ENCODE results near the gene AVPR2. TPM values are rescaled to one million over a fixed set of nuclear protein-coding genes. Genes with fewer than 3 reads are reported as not detected.

Gene AVPR2
- total and polyA plus RNA-seq, 10 of the 15 experiments (the other 5 are each of a cell fraction or from before 2014, with no cell fraction given): 0.12 to 0.37 TPM; not detected in 8

DNA sequence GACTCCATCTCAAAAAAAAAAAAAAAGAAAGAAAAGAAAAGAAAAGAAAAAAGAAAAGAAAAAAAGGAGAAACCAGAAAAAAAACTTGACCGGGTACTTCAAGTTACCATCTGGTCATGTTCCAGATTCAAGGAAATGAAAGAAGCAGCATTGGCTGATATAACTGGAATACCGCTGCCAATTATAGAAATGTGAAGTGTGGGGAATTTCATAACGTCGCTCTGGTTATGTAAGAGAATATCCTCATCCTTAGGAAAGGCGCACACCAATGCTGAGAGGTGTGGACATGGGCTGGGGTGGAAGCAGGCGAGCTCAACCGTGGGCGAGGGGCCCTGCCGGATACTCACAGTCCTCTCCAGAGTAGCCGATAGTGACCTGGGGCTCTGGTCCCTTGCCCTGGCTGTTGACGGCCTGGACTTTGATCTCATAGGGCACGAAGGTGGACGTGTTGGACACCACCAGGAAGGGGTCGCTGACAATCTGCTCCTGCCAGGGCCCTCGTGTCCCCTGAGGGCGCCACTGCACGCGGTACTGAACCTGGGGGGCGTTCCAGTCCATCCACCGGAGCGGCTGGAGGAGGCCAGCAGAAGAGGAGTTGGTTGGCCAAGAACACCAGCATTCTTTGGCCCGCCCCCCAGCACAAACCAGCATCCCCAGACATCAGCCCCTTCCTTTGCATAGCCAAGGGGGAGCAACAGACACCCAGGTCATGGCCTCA lies 38.0 kb upstream of the AVPR2 start:
- no TSS peak for BruUV-seq (replicated peaks)
- Histone ChIP-seq H3K27me3 (replicated peaks in 1 of 2; ENCODE audit: control insufficient read depth in 2 of 2, insufficient read depth in 2 of 2, low read length in 1 of 2) (no peaks in the 10 kb centered on the region; a peak in 1 of 4 replicates), H3K27ac (ENCODE audit: control insufficient read depth, insufficient read depth) (no peak overlapping the region), H4K20me1 (ENCODE audit: control insufficient read depth, insufficient read depth) (no peaks in the 10 kb centered on the region), H3K4me3 (no peak overlapping the region), H3K4me1 (ENCODE audit: control insufficient read depth, insufficient read depth, low read length) (no peaks in the 10 kb centered on the region), H3K36me3 (ENCODE audit: control insufficient read depth in 2 of 2, insufficient read depth in 2 of 2, low read length in 1 of 2) (no peaks in the 10 kb centered on the region), H2AFZ (ENCODE audit: control insufficient read depth, low read depth, low read length) (no peak overlapping the region), H3K9me3 (replicated peaks; ENCODE audit: control insufficient read depth, insufficient read depth, low read length) (no peaks in the 10 kb centered on the region), H3K79me2 (ENCODE audit: control insufficient read depth, insufficient read depth, low read length) (no peaks in the 10 kb centered on the region), H3K4me2 (ENCODE audit: control insufficient read depth, insufficient read depth) (no peak overlapping the region), H3K9ac (ENCODE audit: control insufficient read depth, insufficient read depth, low read length) (no peak overlapping the region)
- no peak for FAIRE-seq
- 44% methylated on average over 18 of the region's 22 CpGs for WGBS (ENCODE audit: insufficient coverage, insufficient replicate concordance, low lambda C conversion rate, missing lambda C conversion rate)
- no peak for DNase-seq (ENCODE audit: low read depth, low spot score)
- POLR2A ChIA-PET: no interaction called here
- CTCF ChIA-PET: no interaction called here
- intact Hi-C loops (cut with micrococcal nuclease; ENCODE audit: unreplicated experiment) (no loop called here), in situ Hi-C loops (cut with MboI) (no loop called here)
- no peak for TF ChIP-seq ZNF24 (IDR thresholded peaks at IDR 0.05)
- no peak for TF ChIP-seq SIX5 (IDR thresholded peaks at IDR 0.05; ENCODE audit: low read depth, low read length, severe bottlenecking)
- TF ChIP-seq, protein P1, sequence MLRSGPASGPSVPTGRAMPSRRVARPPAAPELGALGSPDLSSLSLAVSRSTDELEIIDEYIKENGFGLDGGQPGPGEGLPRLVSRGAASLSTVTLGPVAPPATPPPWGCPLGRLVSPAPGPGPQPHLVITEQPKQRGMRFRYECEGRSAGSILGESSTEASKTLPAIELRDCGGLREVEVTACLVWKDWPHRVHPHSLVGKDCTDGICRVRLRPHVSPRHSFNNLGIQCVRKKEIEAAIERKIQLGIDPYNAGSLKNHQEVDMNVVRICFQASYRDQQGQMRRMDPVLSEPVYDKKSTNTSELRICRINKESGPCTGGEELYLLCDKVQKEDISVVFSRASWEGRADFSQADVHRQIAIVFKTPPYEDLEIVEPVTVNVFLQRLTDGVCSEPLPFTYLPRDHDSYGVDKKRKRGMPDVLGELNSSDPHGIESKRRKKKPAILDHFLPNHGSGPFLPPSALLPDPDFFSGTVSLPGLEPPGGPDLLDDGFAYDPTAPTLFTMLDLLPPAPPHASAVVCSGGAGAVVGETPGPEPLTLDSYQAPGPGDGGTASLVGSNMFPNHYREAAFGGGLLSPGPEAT (IDR thresholded peaks at IDR 0.05; ENCODE audit: low read depth): no peak
- no peak for TF ChIP-seq RELA (IDR thresholded peaks at IDR 0.05; ENCODE audit: borderline replicate concordance, partially characterized antibody)
- TF ChIP-seq CHD2 (IDR thresholded peaks at IDR 0.05; ENCODE audit: borderline replicate concordance, low read depth, low read length): no peak
- TF ChIP-seq RAD51 (IDR thresholded peaks at IDR 0.05): no peak
- TF ChIP-seq, protein P2, sequence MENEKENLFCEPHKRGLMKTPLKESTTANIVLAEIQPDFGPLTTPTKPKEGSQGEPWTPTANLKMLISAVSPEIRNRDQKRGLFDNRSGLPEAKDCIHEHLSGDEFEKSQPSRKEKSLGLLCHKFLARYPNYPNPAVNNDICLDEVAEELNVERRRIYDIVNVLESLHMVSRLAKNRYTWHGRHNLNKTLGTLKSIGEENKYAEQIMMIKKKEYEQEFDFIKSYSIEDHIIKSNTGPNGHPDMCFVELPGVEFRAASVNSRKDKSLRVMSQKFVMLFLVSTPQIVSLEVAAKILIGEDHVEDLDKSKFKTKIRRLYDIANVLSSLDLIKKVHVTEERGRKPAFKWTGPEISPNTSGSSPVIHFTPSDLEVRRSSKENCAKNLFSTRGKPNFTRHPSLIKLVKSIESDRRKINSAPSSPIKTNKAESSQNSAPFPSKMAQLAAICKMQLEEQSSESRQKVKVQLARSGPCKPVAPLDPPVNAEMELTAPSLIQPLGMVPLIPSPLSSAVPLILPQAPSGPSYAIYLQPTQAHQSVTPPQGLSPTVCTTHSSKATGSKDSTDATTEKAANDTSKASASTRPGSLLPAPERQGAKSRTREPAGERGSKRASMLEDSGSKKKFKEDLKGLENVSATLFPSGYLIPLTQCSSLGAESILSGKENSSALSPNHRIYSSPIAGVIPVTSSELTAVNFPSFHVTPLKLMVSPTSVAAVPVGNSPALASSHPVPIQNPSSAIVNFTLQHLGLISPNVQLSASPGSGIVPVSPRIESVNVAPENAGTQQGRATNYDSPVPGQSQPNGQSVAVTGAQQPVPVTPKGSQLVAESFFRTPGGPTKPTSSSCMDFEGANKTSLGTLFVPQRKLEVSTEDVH (IDR thresholded peaks at IDR 0.05; ENCODE audit: low read depth, partially characterized antibody): no peak
- TF ChIP-seq SUZ12 (IDR thresholded peaks at IDR 0.05; ENCODE audit: unreplicated experiment): no peak
- no peak for TF ChIP-seq YBX1 (IDR thresholded peaks at IDR 0.05)
- SMC1A ChIA-PET (ENCODE audit: uncharacterized antibody, unreplicated experiment): no interaction called here
- RAD21 ChIA-PET (ENCODE audit: unreplicated experiment): no interaction called here
- no peak for ATAC-seq
